SK-N-SH treated with all-trans-retinoic acid at 6 μM for 48 hours (cell line): ENCODE results near the gene KCNA5.
A peak's percentile ranks its signal among the peaks of the same experiment; 100 is the strongest.

Source experiments
- ATAC-seq: fragments of 200-7000 bp; cut with Tn5 transposase; 3 replicates; pipeline ENCODE4 v1.9.1; 2020; ENCODE audit warnings: mild to moderate bottlenecking, moderate library complexity
- ARNTL ChIP-seq: fragments of 450-650 bp; formaldehyde crosslinking; IDR thresholded peaks from 2 replicates; pipeline ENCODE4 v1.5.0; 2020; ENCODE audit warnings: low read depth, mild to moderate bottlenecking, moderate library complexity, borderline replicate concordance
- BACH2 ChIP-seq: fragments of 250-450 bp; sonication (Bioruptor Pico); IDR thresholded peaks from 2 replicates; pipeline ENCODE4 v1.9.0; 2021; ENCODE audit warnings: mild to moderate bottlenecking, borderline replicate concordance
- CREB5 ChIP-seq: fragments of 250-450 bp; sonication (Bioruptor Pico); IDR thresholded peaks from 2 replicates; pipeline ENCODE4 v1.5.1; 2020; ENCODE audit warnings: low read depth, mild to moderate bottlenecking, moderate library complexity
- CSDC2 ChIP-seq: fragments of 250-450 bp; sonication (Bioruptor Pico); IDR thresholded peaks from 2 replicates; pipeline ENCODE4 v1.5.0; 2020; ENCODE audit warnings: mild to moderate bottlenecking, moderate library complexity
- CSRNP3 ChIP-seq: fragments of 250-450 bp; sonication (Bioruptor Pico); IDR thresholded peaks from 2 replicates; pipeline ENCODE4 v1.5.1; 2021; ENCODE audit warnings: mild to moderate bottlenecking, moderate library complexity
- ESRRG ChIP-seq: fragments of 250-450 bp; sonication (Bioruptor Pico); IDR thresholded peaks from 2 replicates; pipeline ENCODE4 v1.6.1; 2021; ENCODE audit warnings: mild to moderate bottlenecking
- GLIS3 ChIP-seq: fragments of 250-450 bp; sonication (Bioruptor Pico); IDR thresholded peaks from 2 replicates; pipeline ENCODE4 v1.5.0; 2020; ENCODE audit warnings: mild to moderate bottlenecking, moderate library complexity
- ISL1 ChIP-seq: fragments of 250-450 bp; sonication (Bioruptor Pico); IDR thresholded peaks from 2 replicates; pipeline ENCODE4 v2.1.2; 2022; ENCODE audit warnings: mild to moderate bottlenecking, moderate library complexity
- OSR1 ChIP-seq: fragments of 250-450 bp; sonication (Bioruptor Pico); IDR thresholded peaks from 2 replicates; pipeline ENCODE4 v1.8.0; 2022; ENCODE audit warnings: moderate library complexity, mild to moderate bottlenecking, inconsistent platforms
- PATZ1 ChIP-seq: fragments of 250-450 bp; sonication (Bioruptor Pico); IDR thresholded peaks from 2 replicates; pipeline ENCODE4 v1.8.0; 2020; ENCODE audit warnings: mild to moderate bottlenecking, moderate library complexity, borderline replicate concordance
- POU6F1 ChIP-seq: fragments of 250-450 bp; sonication (Bioruptor Pico); IDR thresholded peaks from 2 replicates; pipeline ENCODE4 v1.8.0; 2021; ENCODE audit warnings: low read depth, mild to moderate bottlenecking, moderate library complexity, borderline replicate concordance
- PPARA ChIP-seq: fragments of 250-450 bp; sonication (Bioruptor Pico); IDR thresholded peaks from 2 replicates; pipeline ENCODE4 v1.5.0; 2020; ENCODE audit warnings: mild to moderate bottlenecking, borderline replicate concordance
- RARB ChIP-seq: fragments of 250-450 bp; sonication (Bioruptor Pico); IDR thresholded peaks from 2 replicates; pipeline ENCODE4 v1.8.0; 2021; ENCODE audit warnings: mild to moderate bottlenecking, moderate library complexity
- SNAI2 ChIP-seq: fragments of 250-450 bp; sonication (Bioruptor Pico); IDR thresholded peaks from 2 replicates; pipeline ENCODE4 v1.5.0; 2020; ENCODE audit warnings: mild to moderate bottlenecking, moderate library complexity
- TCF4 ChIP-seq: fragments of 250-450 bp; sonication (Bioruptor Pico); IDR thresholded peaks from 2 replicates; pipeline ENCODE4 v1.8.0; 2021; ENCODE audit warnings: mild to moderate bottlenecking, moderate library complexity, borderline replicate concordance
- TOX ChIP-seq: fragments of 250-450 bp; sonication (Bioruptor Pico); IDR thresholded peaks from 2 replicates; pipeline ENCODE4 v1.8.0; 2021; ENCODE audit warnings: mild to moderate bottlenecking, moderate library complexity, borderline replicate concordance
- TSHZ2 ChIP-seq: fragments of 250-450 bp; sonication (Bioruptor Pico); IDR thresholded peaks from 2 replicates; pipeline ENCODE4 v1.5.0; 2020; ENCODE audit warnings: mild to moderate bottlenecking, moderate library complexity
- ZC3H10 ChIP-seq: fragments of 250-450 bp; sonication (Bioruptor Pico); IDR thresholded peaks from 2 replicates; pipeline ENCODE4 v1.5.1; 2021; ENCODE audit warnings: mild to moderate bottlenecking, moderate library complexity
- ZFP3 ChIP-seq: fragments of 250-450 bp; sonication (Bioruptor Pico); IDR thresholded peaks from 2 replicates; pipeline ENCODE4 v1.5.0; 2020; ENCODE audit warnings: mild to moderate bottlenecking, moderate library complexity
- ZNF565 ChIP-seq: fragments of 450-650 bp; formaldehyde crosslinking; conservative IDR thresholded peaks from 2 replicates; pipeline ENCODE4 v1.5.0; 2020; ENCODE audit warnings: low read depth, mild to moderate bottlenecking, moderate library complexity
- ZNF8 ChIP-seq: fragments of 450-650 bp; formaldehyde crosslinking; IDR thresholded peaks from 2 replicates; pipeline ENCODE4 v1.5.0; 2020; ENCODE audit warnings: mild to moderate bottlenecking, moderate library complexity

Gene KCNA5

GRCh38 chr12:5078423-5078822, 34.7 kb downstream of the KCNA5 start:
- TF ChIP-seq PPARA (CRISPR knock-in tag), result no peak
- TF ChIP-seq POU6F1, result no peak
- TF ChIP-seq ESRRG (CRISPR knock-in tag), result no peak
- no peak for TF ChIP-seq PATZ1 (CRISPR knock-in tag)
- TF ChIP-seq ZNF565 (CRISPR knock-in tag), result no peak
- TF ChIP-seq RARB (CRISPR knock-in tag), result no peak
- TF ChIP-seq SNAI2 (CRISPR knock-in tag), result no peak
- no peak for TF ChIP-seq ZNF8
- TF ChIP-seq TSHZ2 (CRISPR knock-in tag), result no peak
- TF ChIP-seq, all 23 proteins: peak for 0
- peak; percentile 23; the same call in 1 of the 3 replicates for ATAC-seq

- TF ChIP-seq POU6F1 (no peak), ZNF565 (CRISPR knock-in tag) (no peak), PATZ1 (CRISPR knock-in tag) (no peak), BACH2 (CRISPR knock-in tag) (no peak), OSR1 (no peak), ISL1 (no peak), CREB5 (CRISPR knock-in tag) (no peak), GLIS3 (CRISPR knock-in tag) (no peak), CSDC2 (CRISPR knock-in tag) (no peak), RARB (CRISPR knock-in tag) (no peak), ESRRG (CRISPR knock-in tag) (no peak), TSHZ2 (CRISPR knock-in tag) (no peak), TOX (no peak), CSRNP3 (no peak), ZFP3 (CRISPR knock-in tag) (no peak), SNAI2 (CRISPR knock-in tag) (no peak), ARNTL (CRISPR knock-in tag) (no peak), ZC3H10 (CRISPR knock-in tag) (no peak), TCF4 (CRISPR knock-in tag) (no peak)
Measured at GRCh38 chr12:5081016-5081415, 37.3 kb downstream of the KCNA5 start.

More at GRCh38 chr12:5081016-5081415, 37.3 kb downstream of the KCNA5 start:
- ATAC-seq, result no peak
